ENCODE measurements around the gene HDAC5. TPM values are rescaled to one million over a fixed set of nuclear protein-coding genes. Genes with fewer than 3 reads are reported as not detected.

HDAC5 gene
- total RNA-seq, 3 donors from 2014 or later: 18.9 to 48.3 (median 32.4) TPM

- Histone ChIP-seq H3K4me3 (no peak overlapping the region), H3K9me3 (no peaks in the 10 kb centered on the region), H3K4me1 (ENCODE audit: low read depth) (peaks cover 3% of the 10 kb centered on the region), H3K36me3 (ENCODE audit: low read depth) (no peaks in the 10 kb centered on the region)
- DNase-seq: peak in 1 of 3 donors; percentile 30
- ATAC-seq: peak; percentile 52
- intact Hi-C loops (cut with DNase I, micrococcal nuclease): no loop called here
- no peak for TF ChIP-seq CTCF (IDR thresholded peaks at IDR 0.05)
Measured at GRCh38 chr17:44083250-44083849, 40.1 kb downstream of the HDAC5 start.

- Histone ChIP-seq H3K9me3 (no peaks in the 10 kb centered on the region), H3K4me1 (ENCODE audit: low read depth) (peaks cover 3% of the 10 kb centered on the region), H3K4me3 (no peak overlapping the region), H3K36me3 (ENCODE audit: low read depth) (no peaks in the 10 kb centered on the region)
- no peak for ATAC-seq
- TF ChIP-seq CTCF (IDR thresholded peaks at IDR 0.05): no peak
- intact Hi-C loops (cut with DNase I, micrococcal nuclease): no loop called here
- DNase-seq: peak in 1 of 3 donors; percentile 31
Measured at GRCh38 chr17:44082256-44082927, 41.0 kb downstream of the HDAC5 start.

GRCh38 chr17:44081681-44082080, 41.8 kb downstream of the HDAC5 start:
- no peaks in the 10 kb centered on the region for H3K36me3 ChIP-seq (ENCODE audit: low read depth)
- intact Hi-C loops (cut with DNase I, micrococcal nuclease): no loop called here
- no peaks in the 10 kb centered on the region for H3K4me1 ChIP-seq (ENCODE audit: low read depth)

GRCh38 chr17:44079877-44080821, 43.3 kb downstream of the HDAC5 start:
- peak in 1 of 3 donors; percentile 33 for DNase-seq
- H3K9me3 ChIP-seq: no peaks in the 10 kb centered on the region
- ATAC-seq: no peak
- no peaks in the 10 kb centered on the region for H3K36me3 ChIP-seq (ENCODE audit: low read depth)
- intact Hi-C loops (cut with DNase I, micrococcal nuclease): no loop called here
- no peaks in the 10 kb centered on the region for H3K4me1 ChIP-seq (ENCODE audit: low read depth)
- TF ChIP-seq CTCF (IDR thresholded peaks at IDR 0.05): no peak
- no peak overlapping the region for H3K4me3 ChIP-seq

More at GRCh38 chr17:44081681-44082080, 41.8 kb downstream of the HDAC5 start:
- no peaks in the 10 kb centered on the region for H3K9me3 ChIP-seq
- no peak for TF ChIP-seq CTCF (IDR thresholded peaks at IDR 0.05)
- DNase-seq (peak in 1 of 3 donors; percentile 1), ATAC-seq (no peak)
- no peak overlapping the region for H3K4me3 ChIP-seq

- intact Hi-C loops (cut with DNase I, micrococcal nuclease): no loop called here
- DNase-seq (no peak), ATAC-seq (peak; percentile 6)
- Histone ChIP-seq H3K36me3 (ENCODE audit: low read depth) (no peaks in the 10 kb centered on the region), H3K4me3 (no peak overlapping the region), H3K4me1 (ENCODE audit: low read depth) (no peaks in the 10 kb centered on the region), H3K9me3 (no peaks in the 10 kb centered on the region)
- TF ChIP-seq CTCF (IDR thresholded peaks at IDR 0.05): no peak
Measured at GRCh38 chr17:44078412-44078811, 45.0 kb downstream of the HDAC5 start.
